ENCODE data around the gene GRK5.
A peak's percentile ranks its signal among the peaks of the same experiment; 100 is the strongest.

The GRK5 gene

DNA sequence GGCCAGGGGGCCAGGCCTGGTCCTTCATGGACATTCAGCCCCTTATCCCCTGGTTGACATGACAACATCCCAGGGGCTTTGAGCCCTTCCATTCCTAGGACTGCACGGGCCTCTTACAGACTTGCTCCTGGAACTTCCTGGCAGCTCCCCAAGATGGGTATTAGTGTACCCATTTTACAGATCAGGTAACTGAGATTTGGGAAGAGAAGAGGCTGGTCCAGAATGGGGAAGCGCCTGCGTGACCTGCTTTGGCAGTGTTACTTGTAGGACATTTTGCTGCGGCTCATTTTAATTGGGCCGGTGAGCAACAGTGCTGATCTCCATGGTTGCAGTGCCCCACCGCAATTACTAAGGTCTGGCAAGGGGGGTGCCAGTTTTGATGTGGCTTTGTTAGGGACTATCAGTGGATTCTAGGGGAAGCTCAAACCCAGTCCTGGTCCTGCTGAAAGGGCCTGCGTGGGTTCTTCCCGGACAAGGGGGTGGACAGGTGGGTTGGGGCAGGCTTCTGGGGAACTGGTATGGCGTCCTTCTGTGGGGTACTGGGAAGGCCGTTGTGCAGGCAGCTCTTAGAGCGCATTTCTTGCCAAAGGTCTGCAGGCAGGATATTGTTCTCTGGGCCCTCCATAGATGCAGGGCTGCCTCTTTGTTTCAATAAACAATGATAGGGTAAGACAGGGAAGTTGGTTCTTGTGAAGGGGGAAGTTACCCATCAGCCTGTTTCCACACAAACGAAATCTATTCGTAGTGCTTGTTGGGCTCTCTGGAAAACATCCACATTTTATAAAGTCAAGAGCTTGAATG lies 197.5 kb downstream of the GRK5 start:
- DNase-seq (ENCODE audit: low read depth in 2 of 2) = no peak

- no peak for DNase-seq (ENCODE audit: low read depth in 2 of 2)
These were observed 198.1 kb downstream of the GRK5 start for GRCh38 chr10:119405520-119405807.

GRCh38 chr10:119406137-119406536 lies 198.8 kb downstream of the GRK5 start:
- no peak for DNase-seq (ENCODE audit: low read depth in 2 of 2)

DNA sequence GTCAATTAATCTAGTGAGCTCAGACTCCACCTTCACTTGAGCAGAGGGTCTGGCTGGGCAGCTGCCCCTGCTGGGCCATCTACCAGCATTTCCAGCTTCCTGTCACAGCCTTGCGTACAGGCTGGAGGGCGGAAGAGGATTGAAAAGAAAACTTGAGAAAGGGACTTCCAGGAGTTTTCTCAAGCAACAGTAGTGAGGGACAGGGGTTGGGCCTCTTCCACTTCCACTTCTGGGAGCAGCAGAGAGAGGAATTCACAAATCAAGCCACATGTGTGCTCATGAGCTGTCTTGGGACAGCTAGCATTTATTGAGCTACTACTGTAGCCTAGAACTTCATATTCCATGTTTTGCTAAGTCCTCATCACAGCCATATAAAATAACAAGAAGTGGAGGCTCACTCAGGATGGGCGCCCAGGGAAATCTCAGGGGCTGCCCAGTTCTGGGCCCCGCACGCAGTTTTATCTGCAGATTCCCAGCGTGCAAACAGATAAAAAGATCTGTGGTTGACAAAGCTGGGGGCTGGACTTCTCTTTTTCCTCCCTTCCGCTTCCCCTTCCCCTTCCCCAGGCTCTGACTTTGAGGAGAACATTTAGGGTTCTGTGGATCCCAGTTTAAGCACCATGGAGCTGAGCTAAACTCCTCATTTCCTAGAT lies 199.4 kb downstream of the GRK5 start:
- no peak for DNase-seq (ENCODE audit: low read depth in 2 of 2)

DNA sequence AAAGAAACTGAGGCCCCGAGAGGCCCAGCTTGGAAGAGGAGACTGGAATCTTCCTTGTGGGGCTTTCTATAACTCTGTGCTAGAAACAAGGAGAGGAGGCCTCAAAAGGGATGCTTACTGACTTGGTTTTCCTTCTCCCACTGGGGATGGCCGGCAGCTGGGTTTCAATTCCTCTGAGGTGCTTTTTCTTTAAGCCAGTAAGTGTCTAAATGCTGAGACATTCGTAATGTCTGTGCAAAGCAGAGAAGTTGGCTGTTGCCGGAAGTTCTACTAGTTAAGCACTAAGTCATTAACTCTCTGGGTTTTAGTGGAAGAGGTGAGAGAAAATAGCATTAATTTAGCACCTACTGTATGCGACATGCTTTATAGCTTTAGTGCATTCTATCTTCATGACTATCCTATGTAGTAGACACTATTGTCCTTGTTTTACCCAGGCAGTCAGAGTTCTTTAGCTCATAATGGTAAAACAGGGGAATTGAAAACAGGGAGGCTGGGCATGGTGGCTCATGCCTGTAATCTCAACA lies 199.9 kb downstream of the GRK5 start:
- DNase-seq (ENCODE audit: low read depth in 2 of 2) = no peak

- DNase-seq (ENCODE audit: low read depth in 2 of 2) = no peak
These were observed 200.7 kb downstream of the GRK5 start for GRCh38 chr10:119408072-119408471.

- DNase-seq (ENCODE audit: low read depth in 2 of 2) = no peak
These were observed 201.6 kb downstream of the GRK5 start for GRCh38 chr10:119408969-119409371.

DNA sequence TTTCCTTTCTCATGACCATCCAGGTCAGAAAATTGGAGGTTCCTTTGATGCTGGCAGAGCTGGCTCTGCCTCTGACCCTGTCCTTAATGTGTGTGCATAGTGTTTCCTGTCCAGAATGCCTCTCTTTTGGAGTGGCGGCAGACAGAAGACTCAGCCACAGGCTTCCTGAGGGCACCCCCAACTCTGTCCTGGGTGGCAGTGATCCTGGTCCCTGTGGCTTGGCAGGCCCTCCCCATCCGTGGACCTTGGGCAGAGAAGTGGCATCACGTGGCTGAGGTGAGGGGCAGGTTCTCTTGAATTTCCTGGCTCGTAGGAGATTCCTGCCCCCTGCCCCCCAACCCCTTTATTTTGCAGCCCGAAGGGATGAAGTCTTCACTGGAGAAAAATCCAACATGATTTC lies 202.0 kb downstream of the GRK5 start:
- no peak for DNase-seq (ENCODE audit: low read depth in 2 of 2)

DNA sequence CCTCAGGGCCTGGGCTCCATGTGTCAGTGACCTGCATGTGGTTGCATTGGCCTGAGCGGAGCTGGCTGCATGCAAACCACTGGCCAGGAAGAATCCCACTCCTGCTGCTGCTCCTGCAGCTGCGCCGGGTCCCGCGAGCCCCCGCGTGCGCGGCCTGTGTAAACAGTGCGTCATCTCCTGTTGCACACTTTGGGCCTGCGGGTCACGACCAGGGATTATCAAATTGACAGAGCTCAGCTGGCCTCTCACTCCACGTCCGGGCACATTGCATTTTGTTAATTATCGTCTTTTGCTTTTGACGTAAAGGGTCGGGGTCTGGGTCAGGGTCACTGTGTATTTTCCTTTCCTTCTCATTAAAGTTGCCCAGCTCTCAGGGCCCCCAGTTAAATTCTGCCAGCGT lies 202.5 kb downstream of the GRK5 start:
- no peak for DNase-seq (ENCODE audit: low read depth in 2 of 2)

DNA sequence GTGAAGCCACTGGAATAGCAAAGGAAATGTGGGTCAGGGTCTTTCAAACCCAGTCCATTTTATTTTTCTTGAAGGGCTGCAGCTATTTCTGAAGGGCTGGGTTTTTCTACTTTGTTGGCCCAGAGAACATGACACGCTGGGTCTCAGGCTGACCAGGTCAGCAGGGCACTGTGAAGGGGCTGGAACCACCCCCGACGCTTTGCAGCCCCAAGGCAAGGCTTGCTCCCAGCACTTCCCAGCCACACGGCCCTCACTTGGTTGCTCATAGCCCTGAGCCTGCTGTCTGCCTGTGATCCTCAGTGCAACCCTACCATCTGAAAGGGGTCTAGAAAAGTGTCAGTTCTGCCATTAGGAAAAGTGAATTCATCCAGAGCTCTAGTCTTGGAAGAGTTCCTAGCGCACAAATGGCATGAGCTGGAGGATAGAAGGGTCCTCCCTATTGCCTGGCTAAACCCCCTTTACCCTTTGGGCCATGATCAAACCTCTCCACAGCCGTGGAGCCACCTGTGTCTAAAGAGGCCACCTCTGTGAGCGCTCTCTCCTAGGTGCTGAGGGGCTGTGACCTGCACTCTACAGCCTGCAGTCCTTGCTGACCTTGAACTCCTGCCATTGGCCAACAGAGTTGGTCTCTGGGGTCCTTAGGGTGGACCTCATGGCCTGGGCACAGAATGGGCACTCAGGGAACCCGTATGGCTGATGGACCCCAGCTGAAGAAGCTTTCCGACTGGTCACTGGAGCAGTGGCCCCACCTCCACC lies 203.2 kb downstream of the GRK5 start:
- no peak for DNase-seq (ENCODE audit: low read depth in 2 of 2)

DNA sequence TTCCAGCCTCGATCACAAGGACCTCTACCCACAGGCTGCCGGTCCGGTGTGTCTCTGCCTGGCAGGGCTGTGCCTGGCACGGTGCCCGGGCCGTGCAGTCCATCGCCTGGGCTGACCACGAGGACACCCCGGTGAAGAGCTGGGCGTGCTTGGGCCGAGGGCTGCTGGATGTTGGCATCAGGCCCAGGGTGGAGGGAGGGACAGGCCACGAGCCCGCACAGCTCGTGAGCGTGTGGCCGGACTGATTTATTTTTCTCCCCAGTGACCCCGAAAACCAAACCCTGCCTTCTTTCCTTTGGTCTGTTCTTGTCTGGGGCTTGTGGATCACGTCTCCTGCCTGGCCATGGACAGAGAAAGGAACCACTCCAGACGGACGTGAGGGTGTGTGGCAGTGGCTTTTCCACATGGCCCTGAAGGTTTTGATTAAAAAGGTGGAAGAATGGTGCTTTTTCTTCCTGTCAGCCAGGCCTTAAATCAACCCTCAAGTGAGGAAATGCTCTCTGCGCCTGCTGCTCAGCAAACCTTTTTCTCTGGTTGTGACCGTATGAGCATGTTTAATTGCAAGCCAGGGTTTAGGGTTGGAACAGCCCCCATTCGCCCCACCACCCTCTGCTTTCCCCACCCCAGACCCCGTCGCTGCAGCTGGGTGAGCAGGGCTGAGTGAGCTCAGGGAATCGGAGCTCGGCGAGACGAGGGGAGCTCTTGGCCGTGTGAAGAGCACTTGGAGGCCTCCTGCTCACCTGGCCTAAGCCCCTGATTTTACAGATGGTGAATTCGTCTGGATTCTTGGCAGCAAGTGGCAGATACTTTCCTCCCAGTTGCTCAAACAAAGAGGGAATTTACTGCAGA lies 205.1 kb downstream of the GRK5 start:
- no peak for DNase-seq (ENCODE audit: low read depth in 2 of 2)

DNA sequence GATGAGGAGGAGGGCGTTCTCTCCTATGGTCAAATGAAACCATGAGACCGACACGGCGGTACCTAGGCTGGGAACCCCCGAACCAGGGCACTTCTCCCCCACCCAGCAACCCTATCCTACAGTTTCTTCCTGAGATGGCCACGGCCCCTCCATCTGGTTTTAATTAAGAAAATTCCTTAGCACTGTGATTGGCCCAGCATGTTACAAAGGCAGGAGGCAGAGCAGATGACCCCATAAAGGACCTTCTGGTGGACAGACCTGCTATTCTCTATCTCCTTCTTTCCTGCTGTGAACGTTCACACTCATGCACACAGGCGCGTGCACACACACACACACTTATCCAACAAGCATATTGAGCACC lies 205.7 kb downstream of the GRK5 start:
- DNase-seq (ENCODE audit: low read depth in 2 of 2) = no peak

- no peak for DNase-seq (ENCODE audit: low read depth in 2 of 2)
These were observed 206.2 kb downstream of the GRK5 start for GRCh38 chr10:119413471-119414080.

- DNase-seq (ENCODE audit: low read depth in 2 of 2) = no peak
These were observed 206.8 kb downstream of the GRK5 start for GRCh38 chr10:119414081-119414611.

GRCh38 chr10:119415121-119415520 lies 207.8 kb downstream of the GRK5 start:
- no peak for DNase-seq (ENCODE audit: low read depth in 2 of 2)

- no peak for DNase-seq (ENCODE audit: low read depth in 2 of 2)
These were observed 208.4 kb downstream of the GRK5 start for GRCh38 chr10:119415536-119416503.

DNA sequence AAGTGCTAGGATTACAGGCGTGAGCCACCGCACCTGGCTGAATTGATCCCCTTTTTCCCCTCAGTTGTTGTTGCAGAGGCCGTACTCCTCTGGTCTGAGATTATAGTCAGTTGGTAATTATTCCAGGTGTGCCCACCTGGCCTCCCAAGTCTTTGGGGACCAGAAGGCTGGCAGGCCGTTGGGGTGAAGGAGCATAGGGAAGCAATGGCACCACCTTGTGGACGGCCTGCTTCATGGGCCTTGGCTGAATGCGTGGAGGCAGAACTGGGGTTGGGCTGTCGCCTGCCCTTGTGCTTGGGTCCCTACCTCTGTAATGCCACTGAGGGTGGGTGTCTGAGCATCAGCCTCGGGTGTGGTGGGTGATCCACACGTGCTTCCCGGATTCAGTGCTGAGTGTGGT lies 209.5 kb downstream of the GRK5 start:
- DNase-seq (ENCODE audit: low read depth in 2 of 2) = peak; percentile 36 to 53

DNA sequence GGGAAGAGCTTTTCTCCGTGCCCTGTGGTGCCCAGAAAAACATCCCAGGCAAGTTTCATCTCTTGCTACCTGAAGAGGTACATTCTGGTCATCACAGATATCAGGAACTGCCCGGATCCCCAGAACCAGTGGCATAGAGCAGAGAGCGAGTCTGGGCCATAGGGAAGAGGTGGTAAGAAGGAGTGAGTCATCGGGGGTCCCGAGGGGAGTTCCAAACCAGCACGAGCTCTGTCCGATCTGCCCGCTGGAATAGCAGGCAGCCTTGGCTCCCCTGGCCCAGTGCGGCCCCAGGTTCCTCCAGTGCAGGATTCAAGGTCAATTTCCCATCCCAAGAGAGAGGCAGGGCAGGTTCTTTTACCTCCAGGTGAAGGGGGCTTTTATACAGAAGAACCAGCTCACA lies 210.5 kb downstream of the GRK5 start:
- no peak for DNase-seq (ENCODE audit: low read depth in 2 of 2)

GRCh38 chr10:119418362-119418761 lies 211.0 kb downstream of the GRK5 start:
- no peak for DNase-seq (ENCODE audit: low read depth in 2 of 2)

- DNase-seq (ENCODE audit: low read depth in 2 of 2) = no peak
These were observed 212.6 kb downstream of the GRK5 start for GRCh38 chr10:119419931-119420330.
